SK-N-MC (cell line): ENCODE measurements around the gene ZNF827.

Experiments
- DNase-seq: peaks from one replicate; pipeline ENCODE4 v3.0.0-alpha.2; 2011; ENCODE audit warnings: low read depth, low spot score
- H3K27ac ChIP-seq: fragments of 200-600 bp; sonication (generic); 2 replicates; pipeline ENCODE4 v1.5.1; 2016; ENCODE audit warnings: mixed run types
- H3K36me3 ChIP-seq: fragments of 200-600 bp; sonication (generic); 2 replicates; pipeline ENCODE4 v1.6.1; 2017; ENCODE audit warnings: antibody characterized with exemption, low read length, mixed read lengths; ENCODE audit not compliant: insufficient read depth
- H3K4me3 ChIP-seq: fragments of 200-600 bp; sonication (generic); 2 replicates; pipeline ENCODE4 v1.5.1; 2016
- H3K9ac ChIP-seq: fragments of 200-600 bp; sonication (generic); 2 replicates; pipeline ENCODE4 v1.8.0; 2017; ENCODE audit warnings: mixed run types, mixed read lengths; ENCODE audit not compliant: insufficient read length
- H3K9me3 ChIP-seq: fragments of 200-600 bp; sonication (generic); 2 replicates; pipeline ENCODE4 v1.6.1; 2017; ENCODE audit warnings: low read depth, mild to moderate bottlenecking, antibody characterized with exemption, low read length, moderate library complexity, mixed read lengths
- EZH2 ChIP-seq: fragments of 200-600 bp; sonication (generic); IDR thresholded peaks from one replicate; pipeline ENCODE4 v1.6.1; 2017; ENCODE audit warnings: antibody characterized with exemption
- FOXP2 ChIP-seq: optimal IDR thresholded peaks from 2 replicates; pipeline ENCODE3; 2011; ENCODE audit warnings: mild to moderate bottlenecking, moderate library complexity; ENCODE audit not compliant: insufficient read depth; ENCODE audit errors: extremely low read length, control extremely low read depth
- POLR2AphosphoS5 ChIP-seq: IDR thresholded peaks from 2 replicates; pipeline ENCODE4 v1.6.1; 2012; ENCODE audit warnings: mild to moderate bottlenecking, low read depth, low read length, borderline replicate concordance

Gene ZNF827

DNA sequence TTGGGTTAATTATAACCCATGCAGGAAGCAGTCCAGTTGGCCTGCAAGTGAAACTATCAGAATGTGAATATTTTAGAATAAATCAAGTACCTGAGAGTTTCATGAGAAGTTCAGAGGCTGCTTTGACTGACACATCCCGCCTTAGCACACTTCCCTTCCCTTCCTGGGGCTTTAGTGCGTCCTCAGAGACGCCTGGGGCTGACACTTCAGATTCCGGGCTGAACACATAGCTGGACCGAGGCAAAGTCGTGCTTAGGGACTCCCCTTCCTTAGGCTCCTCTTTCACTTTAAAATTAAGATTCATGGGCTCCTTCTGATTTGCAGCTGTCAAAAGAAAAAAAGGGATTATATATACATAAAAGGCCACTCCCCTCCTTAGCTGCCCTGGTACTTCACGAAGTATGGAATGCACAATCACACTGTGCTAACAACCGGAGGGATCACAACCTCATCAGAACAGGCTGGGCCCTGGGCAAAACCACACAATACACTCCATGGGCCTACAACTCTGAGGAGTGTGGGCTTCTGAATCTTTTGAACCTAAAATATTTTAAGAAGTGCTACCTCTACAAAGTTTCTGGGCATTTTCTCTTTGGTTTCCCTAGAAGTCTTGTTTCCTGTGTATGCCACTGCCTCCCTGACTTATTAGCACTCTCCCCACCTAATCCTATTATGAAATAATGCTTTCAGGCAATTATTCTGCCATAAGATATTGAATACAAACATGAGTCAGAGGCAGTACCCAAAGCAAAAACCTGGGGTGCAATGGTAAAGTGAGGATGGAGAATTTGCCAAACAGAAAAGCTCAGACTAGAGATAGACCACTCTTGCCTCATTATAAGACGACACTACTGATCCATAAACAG is 68.2 kb downstream of the ZNF827 start:
- Histone ChIP-seq H3K27ac (no peak overlapping the region), H3K9ac (no peak overlapping the region), H3K4me3 (no peak overlapping the region), H3K36me3 (no peaks in the 10 kb centered on the region; the same call in none of the 2 replicates), H3K9me3 (no peaks in the 10 kb centered on the region)
- no peak for DNase-seq
- no peak for TF ChIP-seq POLR2AphosphoS5

DNA sequence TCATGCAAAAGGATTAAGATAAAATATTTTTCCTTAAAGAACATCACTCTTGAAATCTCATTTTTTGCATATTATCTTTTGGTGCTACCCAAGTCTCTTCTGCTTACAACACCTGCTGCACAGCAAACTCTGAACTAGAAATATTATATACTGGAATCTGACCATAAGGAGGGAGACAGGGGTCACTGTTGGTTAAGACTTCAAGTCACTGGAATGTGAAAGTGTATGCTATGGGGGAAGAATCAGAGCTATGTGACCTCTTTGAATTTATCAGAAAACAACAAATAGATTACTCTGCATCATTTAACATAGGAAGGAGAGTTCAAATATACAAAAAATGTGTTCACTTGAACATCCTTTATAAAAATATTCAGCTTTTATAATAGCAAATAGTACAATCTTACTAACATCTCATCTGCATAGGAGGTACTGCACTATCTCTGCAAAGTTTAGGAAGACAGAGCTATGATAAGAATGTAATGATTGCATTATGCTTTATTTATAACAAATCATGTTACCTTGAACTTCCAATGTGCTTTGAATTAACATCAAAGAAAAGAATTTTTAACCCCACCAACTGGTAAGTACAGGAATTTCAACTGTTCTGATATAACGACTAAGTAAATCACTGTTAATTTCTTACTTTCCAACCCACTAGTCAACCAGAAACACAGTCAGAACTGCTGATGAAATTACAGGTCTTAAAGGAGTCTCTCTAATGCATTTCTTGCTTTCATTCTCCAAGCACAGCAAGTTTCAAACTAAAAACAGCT is 69.8 kb downstream of the ZNF827 start:
- Histone ChIP-seq H3K9ac (no peak overlapping the region), H3K4me3 (no peak overlapping the region), H3K36me3 (no peaks in the 10 kb centered on the region; the same call in none of the 2 replicates), H3K27ac (no peak overlapping the region), H3K9me3 (no peaks in the 10 kb centered on the region)
- TF ChIP-seq FOXP2 = no peak
- no peak for TF ChIP-seq EZH2
- TF ChIP-seq POLR2AphosphoS5 = no peak
- DNase-seq = no peak

DNA sequence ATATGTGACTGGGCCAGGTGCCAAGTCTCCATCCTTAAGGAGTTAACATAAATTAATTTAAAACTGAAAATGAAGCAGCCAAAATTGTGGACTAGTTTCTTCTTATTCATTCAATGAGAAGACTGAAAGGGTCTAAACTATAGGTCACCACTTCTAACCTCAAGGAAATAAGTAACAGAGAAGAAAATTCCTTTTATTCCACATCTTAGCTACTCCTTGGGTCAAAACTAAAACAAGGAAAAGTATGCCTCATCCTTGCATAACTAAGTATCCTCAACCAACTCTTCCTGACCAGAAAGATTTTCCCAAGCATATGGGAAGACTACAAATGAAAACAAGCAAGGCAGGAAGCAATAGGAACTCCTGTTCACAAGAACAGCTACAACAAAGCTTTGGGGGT is 71.2 kb downstream of the ZNF827 start:
- TF ChIP-seq FOXP2 = no peak
- no peak overlapping the region for H3K9ac ChIP-seq
- H3K36me3 ChIP-seq = no peaks in the 10 kb centered on the region; the same call in none of the 2 replicates
- H3K9me3 ChIP-seq = no peaks in the 10 kb centered on the region
- DNase-seq = no peak
- H3K4me3 ChIP-seq = no peak overlapping the region
- H3K27ac ChIP-seq = no peak overlapping the region

DNA sequence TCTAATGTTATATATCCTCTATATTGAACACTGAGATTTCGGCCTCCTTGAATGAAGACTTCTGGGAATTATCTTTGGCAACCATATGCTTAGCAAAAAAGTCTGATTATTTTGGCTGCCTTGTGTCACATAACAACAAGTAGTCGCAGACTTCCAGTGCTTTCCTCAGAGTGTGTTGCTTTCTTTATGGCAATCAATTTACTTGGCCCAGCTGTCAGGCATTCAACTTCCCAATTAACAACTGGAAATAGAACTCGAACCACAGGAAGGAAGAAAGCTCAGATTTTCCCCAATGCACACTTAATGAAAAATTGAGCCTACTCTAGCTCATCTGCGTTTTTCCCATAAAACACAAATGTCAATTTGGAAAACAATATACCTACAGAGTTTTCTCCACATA is 71.6 kb downstream of the ZNF827 start:
- Histone ChIP-seq H3K36me3 (no peaks in the 10 kb centered on the region; the same call in none of the 2 replicates), H3K9me3 (no peaks in the 10 kb centered on the region), H3K9ac (no peak overlapping the region), H3K4me3 (no peak overlapping the region), H3K27ac (no peak overlapping the region)
- no peak for TF ChIP-seq POLR2AphosphoS5
- TF ChIP-seq FOXP2 = no peak
- no peak for TF ChIP-seq EZH2
- no peak for DNase-seq

DNA sequence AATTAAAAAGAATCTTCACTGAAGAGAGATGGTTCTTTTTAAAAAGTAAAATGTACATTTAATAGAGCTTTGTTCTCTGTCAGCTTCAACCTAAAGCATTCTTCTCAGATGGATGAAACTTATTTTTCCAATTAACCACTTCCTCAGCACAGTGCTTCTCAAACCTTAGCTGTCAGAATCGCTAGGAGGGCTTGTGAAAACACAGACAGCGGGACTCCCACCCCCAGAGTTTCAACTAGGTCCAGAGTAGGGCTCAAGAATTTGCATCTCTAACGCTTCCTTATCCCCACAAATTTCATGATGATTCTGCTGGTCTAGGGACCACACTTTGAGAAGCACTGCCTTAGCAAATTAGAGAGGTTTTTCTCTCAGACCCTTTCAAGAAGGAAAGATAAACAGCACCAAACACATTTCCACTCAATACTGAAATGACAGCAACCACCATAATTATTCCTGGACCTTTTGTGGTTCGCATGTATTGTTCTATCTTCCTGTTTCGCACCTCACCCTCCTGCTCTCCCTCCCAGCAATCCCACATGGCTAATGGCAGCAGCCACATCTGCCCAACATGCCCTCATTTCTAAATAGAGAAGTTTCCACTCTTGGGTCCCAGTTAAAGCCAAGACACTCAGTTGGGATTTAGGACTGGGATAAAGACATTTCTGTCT is 73.2 kb downstream of the ZNF827 start:
- Histone ChIP-seq H3K9me3 (no peaks in the 10 kb centered on the region), H3K36me3 (no peaks in the 10 kb centered on the region; the same call in none of the 2 replicates), H3K4me3 (no peak overlapping the region), H3K27ac (no peak overlapping the region), H3K9ac (no peak overlapping the region)
- no peak for TF ChIP-seq EZH2
- no peak for TF ChIP-seq POLR2AphosphoS5
- TF ChIP-seq FOXP2 = no peak
- DNase-seq = no peak

DNA sequence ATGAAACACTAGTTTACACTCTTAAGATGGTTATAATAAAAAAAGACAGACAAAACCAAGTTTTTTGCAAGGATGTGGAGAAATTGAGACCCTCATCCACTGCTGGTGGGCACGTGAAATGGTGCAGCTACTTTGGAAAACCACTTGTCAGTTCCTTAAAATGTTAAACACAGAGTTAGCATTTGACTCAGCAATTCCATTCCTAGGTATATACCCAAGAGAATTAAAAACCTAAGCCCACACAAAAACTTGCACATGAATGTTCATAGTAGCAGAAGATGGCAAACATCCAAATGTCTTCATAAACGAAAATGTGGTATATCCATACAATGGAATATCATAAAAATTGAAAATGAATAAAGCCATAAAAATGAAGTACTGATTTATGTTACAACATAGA is 75.4 kb downstream of the ZNF827 start:
- Histone ChIP-seq H3K9me3 (no peaks in the 10 kb centered on the region), H3K9ac (no peak overlapping the region), H3K27ac (no peak overlapping the region), H3K4me3 (no peak overlapping the region), H3K36me3 (no peaks in the 10 kb centered on the region)
- no peak for DNase-seq
- no peak for TF ChIP-seq POLR2AphosphoS5
- TF ChIP-seq EZH2 = no peak
- TF ChIP-seq FOXP2 = no peak

DNA sequence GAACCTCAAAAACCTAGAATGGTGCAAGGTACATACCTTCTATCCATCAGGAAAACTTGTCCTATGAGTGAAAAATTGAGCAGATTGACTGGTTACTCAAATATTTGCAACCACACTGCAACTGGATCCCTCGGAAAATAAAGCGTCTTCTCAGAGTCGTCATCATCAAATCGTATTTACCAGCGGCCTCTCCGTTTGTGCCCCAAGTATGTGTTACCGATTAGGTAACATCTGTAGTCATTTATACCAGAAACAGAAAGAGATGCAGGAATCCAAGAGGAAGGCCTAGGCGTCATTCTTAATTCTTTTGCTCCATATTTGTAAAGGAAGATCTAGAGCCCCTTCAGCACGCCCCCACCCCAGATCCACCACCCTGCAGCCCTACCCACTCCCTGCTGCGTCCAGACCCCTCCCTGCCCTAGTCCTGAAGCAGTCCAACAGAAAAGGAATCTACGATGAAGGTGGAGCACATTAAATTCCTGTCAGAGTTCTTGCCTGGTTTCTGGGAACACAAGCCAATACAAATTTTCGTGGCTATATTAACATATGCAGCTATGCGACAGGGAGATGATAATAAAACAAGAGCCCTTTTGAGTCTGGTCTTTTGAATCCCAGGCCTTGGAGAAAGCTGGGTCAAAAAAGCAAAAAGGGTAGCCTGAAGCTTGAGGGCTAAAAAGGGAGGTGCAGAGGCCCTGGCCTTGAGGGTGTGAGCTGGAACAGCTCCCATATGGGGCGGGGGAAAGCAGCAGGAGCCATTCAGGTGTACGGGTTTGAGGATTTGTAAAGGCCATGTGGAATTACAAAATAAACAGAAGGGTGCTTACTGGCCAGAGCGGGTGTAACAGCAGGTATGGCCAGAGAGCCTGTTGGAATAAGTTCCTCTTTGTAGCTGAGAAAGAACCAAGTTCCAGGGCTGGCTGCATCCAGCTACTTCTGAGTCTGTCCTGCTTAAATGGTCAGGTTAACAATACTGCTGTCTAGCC is 77.0 kb downstream of the ZNF827 start:
- TF ChIP-seq POLR2AphosphoS5 (no peak), EZH2 (no peak), FOXP2 (no peak)
- H3K27ac ChIP-seq = no peak overlapping the region
- H3K36me3 ChIP-seq = no peaks in the 10 kb centered on the region
- no peak for DNase-seq
- no peak overlapping the region for H3K4me3 ChIP-seq
- no peak overlapping the region for H3K9ac ChIP-seq
- H3K9me3 ChIP-seq = no peaks in the 10 kb centered on the region

DNA sequence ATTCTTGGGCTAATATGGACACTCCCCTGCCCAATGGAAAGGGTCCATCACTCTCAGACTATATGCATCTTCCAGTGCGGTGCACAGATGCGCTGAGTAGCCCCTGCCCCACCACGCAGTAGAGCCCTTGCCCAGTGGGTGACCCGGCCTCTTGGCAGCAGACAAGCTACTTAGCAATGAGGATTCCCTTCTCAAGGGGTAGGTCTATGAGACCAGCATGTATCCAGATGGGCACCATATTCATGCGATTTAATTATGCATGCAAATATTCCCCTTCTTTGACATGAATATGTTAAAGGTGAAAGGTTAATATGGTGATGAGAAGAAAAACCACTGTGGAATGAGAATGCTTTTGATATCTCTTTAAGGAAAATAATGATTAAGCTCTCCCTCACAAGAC is 77.7 kb downstream of the ZNF827 start:
- H3K27ac ChIP-seq = no peak overlapping the region
- H3K4me3 ChIP-seq = no peak overlapping the region
- no peak for TF ChIP-seq POLR2AphosphoS5
- TF ChIP-seq FOXP2 = no peak
- no peak for TF ChIP-seq EZH2
- H3K36me3 ChIP-seq = no peaks in the 10 kb centered on the region
- DNase-seq = no peak
- H3K9ac ChIP-seq = no peak overlapping the region
- no peaks in the 10 kb centered on the region for H3K9me3 ChIP-seq
